ENCODE results near the gene UBQLN4. TPM values are rescaled to one million over a fixed set of nuclear protein-coding genes. Genes with fewer than 3 reads are reported as not detected.

UBQLN4 gene
- total and polyA plus RNA-seq, 2 donors = 10.4 to 15.1 TPM

- DNase-seq (ENCODE audit: low read depth in 6 of 9, low spot score in 9 of 9) = no peak
- WGBS = 25% methylated on average over 17 of the region's 17 CpGs
- peaks cover 12 to 13% of the 10 kb centered on the region in 2 donors for H3K36me3 ChIP-seq (ENCODE audit: control insufficient read depth in 2 of 2, insufficient read depth in 2 of 2, low read length in 1 of 2)
- peaks cover 10 to 23% of the 10 kb centered on the region in 2 donors for H3K4me1 ChIP-seq (ENCODE audit: control insufficient read depth in 2 of 2, insufficient read depth in 2 of 2, low read length in 2 of 2)
- H3K27me3 ChIP-seq (ENCODE audit: control insufficient read depth in 2 of 2, insufficient read depth in 1 of 2, low read length in 1 of 2) = no peaks in the 10 kb centered on the region
- H3K27ac ChIP-seq (ENCODE audit: low read depth in 1 of 2, low read length in 1 of 2) = no peak overlapping the region
- H3K9me3 ChIP-seq (ENCODE audit: control insufficient read depth in 2 of 2, insufficient read depth in 1 of 2, low read length in 1 of 2) = no peaks in the 10 kb centered on the region
- H3K4me3 ChIP-seq (ENCODE audit: low read length in 2 of 2) = peak overlapping the region; percentile 65 to 95
Observed at GRCh38 chr1:156055281-156056048, 1.9 kb upstream of the UBQLN4 start.

GRCh38 chr1:156054500-156055280, 1.1 kb upstream of the UBQLN4 start, which contains the start of gene LAMTOR2:
Gene LAMTOR2, plus strand, starts transcription at chr1:156054782. Its CDS starts 108 bp downstream, at chr1:156054890.
- Histone ChIP-seq H3K27ac (ENCODE audit: low read depth in 1 of 2, low read length in 1 of 2) (peak within 1 kb of the TSS; percentile 87 to 92), H3K4me3 (ENCODE audit: low read length in 2 of 2) (peak within 1 kb of the TSS; percentile 65 to 95), H3K4me1 (ENCODE audit: control insufficient read depth in 2 of 2, insufficient read depth in 2 of 2, low read length in 2 of 2) (peaks cover 10 to 23% of the 10 kb centered on the region in 2 donors), H3K36me3 (ENCODE audit: control insufficient read depth in 2 of 2, insufficient read depth in 2 of 2, low read length in 1 of 2) (peaks cover 16 to 19% of the 10 kb centered on the region in 2 donors), H3K9me3 (ENCODE audit: control insufficient read depth in 2 of 2, insufficient read depth in 1 of 2, low read length in 1 of 2) (no peaks in the 10 kb centered on the region), H3K27me3 (ENCODE audit: control insufficient read depth in 2 of 2, insufficient read depth in 1 of 2, low read length in 1 of 2) (no peaks in the 10 kb centered on the region)
- DNase-seq (ENCODE audit: low read depth in 6 of 9, low spot score in 9 of 9) = peak; percentile 92 to 98 (median 95)
- WGBS = under 1% methylated on average over 53 of the region's 53 CpGs

- peak overlapping the region; percentile 65 to 72 for H3K4me3 ChIP-seq (ENCODE audit: low read length in 2 of 2)
- peaks cover 13 to 30% of the 10 kb centered on the region in 2 donors for H3K36me3 ChIP-seq (ENCODE audit: control insufficient read depth in 2 of 2, insufficient read depth in 2 of 2, low read length in 1 of 2)
- H3K4me1 ChIP-seq (ENCODE audit: control insufficient read depth in 2 of 2, insufficient read depth in 2 of 2, low read length in 2 of 2) = peaks cover 10 to 23% of the 10 kb centered on the region in 2 donors
- H3K9me3 ChIP-seq (ENCODE audit: control insufficient read depth in 2 of 2, insufficient read depth in 1 of 2, low read length in 1 of 2) = no peaks in the 10 kb centered on the region
- 2% methylated on average over 60 of the region's 63 CpGs for WGBS
- H3K27ac ChIP-seq (ENCODE audit: low read depth in 1 of 2, low read length in 1 of 2) = peak overlapping the region; percentile 60 to 75
- H3K27me3 ChIP-seq (ENCODE audit: control insufficient read depth in 2 of 2, insufficient read depth in 1 of 2, low read length in 1 of 2) = no peaks in the 10 kb centered on the region
- DNase-seq (ENCODE audit: low read depth in 6 of 9, low spot score in 9 of 9) = peak in 8 of 9 donors; percentile 51 to 85 (median 68)
Observed at GRCh38 chr1:156052862-156053767, 483 bp downstream of the UBQLN4 start.

- no peak for DNase-seq (ENCODE audit: low read depth in 6 of 9, low spot score in 9 of 9)
- Histone ChIP-seq H3K9me3 (ENCODE audit: control insufficient read depth in 2 of 2, insufficient read depth in 1 of 2, low read length in 1 of 2) (no peaks in the 10 kb centered on the region), H3K27me3 (ENCODE audit: control insufficient read depth in 2 of 2, insufficient read depth in 1 of 2, low read length in 1 of 2) (no peaks in the 10 kb centered on the region), H3K4me3 (ENCODE audit: low read length in 2 of 2) (no peak overlapping the region), H3K27ac (ENCODE audit: low read depth in 1 of 2, low read length in 1 of 2) (no peak overlapping the region), H3K36me3 (ENCODE audit: control insufficient read depth in 2 of 2, insufficient read depth in 2 of 2, low read length in 1 of 2) (peaks cover 8 to 32% of the 10 kb centered on the region in 2 donors), H3K4me1 (ENCODE audit: control insufficient read depth in 2 of 2, insufficient read depth in 2 of 2, low read length in 2 of 2) (peaks cover 10 to 21% of the 10 kb centered on the region in 2 donors)
- 97% methylated on average over 7 of the region's 7 CpGs for WGBS
Observed at GRCh38 chr1:156051011-156051725, 2.4 kb downstream of the UBQLN4 start.

- Histone ChIP-seq H3K4me3 (ENCODE audit: low read length in 2 of 2) (no peak overlapping the region), H3K36me3 (ENCODE audit: control insufficient read depth in 2 of 2, insufficient read depth in 2 of 2, low read length in 1 of 2) (peaks cover 8 to 32% of the 10 kb centered on the region in 2 donors), H3K27me3 (ENCODE audit: control insufficient read depth in 2 of 2, insufficient read depth in 1 of 2, low read length in 1 of 2) (no peaks in the 10 kb centered on the region), H3K9me3 (ENCODE audit: control insufficient read depth in 2 of 2, insufficient read depth in 1 of 2, low read length in 1 of 2) (no peaks in the 10 kb centered on the region), H3K4me1 (ENCODE audit: control insufficient read depth in 2 of 2, insufficient read depth in 2 of 2, low read length in 2 of 2) (peaks cover 8 to 23% of the 10 kb centered on the region in 2 donors), H3K27ac (ENCODE audit: low read depth in 1 of 2, low read length in 1 of 2) (no peak overlapping the region)
- DNase-seq (ENCODE audit: low read depth in 6 of 9, low spot score in 9 of 9) = no peak
- 96% methylated on average over 4 of the region's 4 CpGs for WGBS
Observed at GRCh38 chr1:156050376-156050775, 3.2 kb downstream of the UBQLN4 start.

GRCh38 chr1:156048663-156049258, 4.8 kb downstream of the UBQLN4 start:
- WGBS = 98% methylated on average over 3 of the region's 3 CpGs
- Histone ChIP-seq H3K4me1 (ENCODE audit: control insufficient read depth in 2 of 2, insufficient read depth in 2 of 2, low read length in 2 of 2) (peaks cover 15 to 24% of the 10 kb centered on the region in 2 donors), H3K27me3 (ENCODE audit: control insufficient read depth in 2 of 2, insufficient read depth in 1 of 2, low read length in 1 of 2) (no peaks in the 10 kb centered on the region), H3K27ac (ENCODE audit: low read depth in 1 of 2, low read length in 1 of 2) (no peak overlapping the region), H3K9me3 (ENCODE audit: control insufficient read depth in 2 of 2, insufficient read depth in 1 of 2, low read length in 1 of 2) (no peaks in the 10 kb centered on the region), H3K36me3 (ENCODE audit: control insufficient read depth in 2 of 2, insufficient read depth in 2 of 2, low read length in 1 of 2) (peaks cover 8 to 34% of the 10 kb centered on the region in 2 donors), H3K4me3 (ENCODE audit: low read length in 2 of 2) (no peak overlapping the region)
- DNase-seq (ENCODE audit: low read depth in 6 of 9, low spot score in 9 of 9) = no peak

- Histone ChIP-seq H3K27ac (ENCODE audit: low read depth in 1 of 2, low read length in 1 of 2) (peak overlapping the region; percentile 54 to 66), H3K4me3 (ENCODE audit: low read length in 2 of 2) (no peak overlapping the region), H3K9me3 (ENCODE audit: control insufficient read depth in 2 of 2, insufficient read depth in 1 of 2, low read length in 1 of 2) (no peaks in the 10 kb centered on the region), H3K36me3 (ENCODE audit: control insufficient read depth in 2 of 2, insufficient read depth in 2 of 2, low read length in 1 of 2) (peaks cover 19 to 47% of the 10 kb centered on the region in 2 donors), H3K27me3 (ENCODE audit: control insufficient read depth in 2 of 2, insufficient read depth in 1 of 2, low read length in 1 of 2) (no peaks in the 10 kb centered on the region), H3K4me1 (ENCODE audit: control insufficient read depth in 2 of 2, insufficient read depth in 2 of 2, low read length in 2 of 2) (peaks cover 10 to 17% of the 10 kb centered on the region in 2 donors)
- WGBS = 45% methylated on average over 4 of the region's 4 CpGs
- peak in 3 of 9 donors; percentile 31 to 68 (median 48) for DNase-seq (ENCODE audit: low read depth in 6 of 9, low spot score in 9 of 9)
Observed at GRCh38 chr1:156045076-156045475, 8.5 kb downstream of the UBQLN4 start.

- whole genome bisulfite sequencing = 94% methylated on average over 3 of the region's 3 CpGs
- Histone ChIP-seq H3K27me3 (ENCODE audit: control insufficient read depth in 2 of 2, insufficient read depth in 1 of 2, low read length in 1 of 2) (no peaks in the 10 kb centered on the region), H3K9me3 (ENCODE audit: control insufficient read depth in 2 of 2, insufficient read depth in 1 of 2, low read length in 1 of 2) (no peaks in the 10 kb centered on the region), H3K4me1 (ENCODE audit: control insufficient read depth in 2 of 2, insufficient read depth in 2 of 2, low read length in 2 of 2) (peaks cover 10 to 17% of the 10 kb centered on the region in 2 donors), H3K27ac (ENCODE audit: low read depth in 1 of 2, low read length in 1 of 2) (no peak overlapping the region), H3K4me3 (ENCODE audit: low read length in 2 of 2) (no peak overlapping the region), H3K36me3 (ENCODE audit: control insufficient read depth in 2 of 2, insufficient read depth in 2 of 2, low read length in 1 of 2) (peaks cover 19 to 43% of the 10 kb centered on the region in 2 donors)
- DNase-seq (ENCODE audit: low read depth in 6 of 9, low spot score in 9 of 9) = no peak
Observed at GRCh38 chr1:156042828-156043227, 10.8 kb downstream of the UBQLN4 start.

Data from thymus (tissue), 11 donors.